HepG2 (cell line): ENCODE results near the gene SYT17. TPM values are rescaled to one million over a fixed set of nuclear protein-coding genes. Genes with fewer than 3 reads are reported as not detected.
A peak's percentile ranks its signal among the peaks of the same experiment; 100 is the strongest.

Source experiments
- AKAP8 ChIP-seq: sonication (generic); formaldehyde crosslinking; IDR thresholded peaks from 2 replicates; pipeline ENCODE4 v1.5.1; 2020; ENCODE audit warnings: mild to moderate bottlenecking, missing genetic modification reagents
- ARHGAP35 ChIP-seq: sonication (generic); formaldehyde crosslinking; IDR thresholded peaks from 2 replicates; pipeline ENCODE4 v1.9.0; 2022; ENCODE audit warnings: mild to moderate bottlenecking, inconsistent platforms, moderate library complexity, missing genetic modification reagents, borderline replicate concordance
- ATF4 ChIP-seq, 2 experiments: fragments of 450-650 bp in 1 of 2; sonication (generic) in 1 of 2; formaldehyde crosslinking; IDR thresholded peaks; 2 replicates each; pipeline versions ENCODE4 v1.5.0 to v1.8.0; 2020 to 2022; ENCODE audit warnings: mild to moderate bottlenecking in 1 of 2, missing genetic modification reagents in 1 of 2
- ATM ChIP-seq: fragments of 450-650 bp; IDR thresholded peaks from 2 replicates; pipeline ENCODE4 v1.7.1; 2017; ENCODE audit warnings: mild to moderate bottlenecking, borderline replicate concordance
- EEA1 ChIP-seq: sonication (generic); formaldehyde crosslinking; IDR thresholded peaks from 2 replicates; pipeline ENCODE4 v1.5.1; 2020; ENCODE audit warnings: mild to moderate bottlenecking, missing genetic modification reagents, borderline replicate concordance
- ELF3 ChIP-seq: IDR thresholded peaks from 2 replicates; pipeline ENCODE4 v1.6.1; 2016; ENCODE audit warnings: missing genetic modification reagents, missing compliant biosample characterization
- FOXO1 ChIP-seq: sonication (generic); formaldehyde crosslinking; IDR thresholded peaks from 2 replicates; pipeline ENCODE4 v1.4.0; 2020; ENCODE audit warnings: missing genetic modification reagents
- MAFK ChIP-seq, 2 experiments: IDR thresholded peaks in 1 of 2; conservative IDR thresholded peaks in 1 of 2; 2 replicates each; pipeline ENCODE4 v1.6.1; 2011; ENCODE audit warnings: improper control_type of control experiment in 2 of 2, low read length in 2 of 2
- MAX ChIP-seq: IDR thresholded peaks from 2 replicates; pipeline ENCODE4 v1.6.1; 2012; ENCODE audit warnings: inconsistent platforms
- MBNL3 ChIP-seq: fragments of 250-450 bp; sonication (Bioruptor Pico); conservative IDR thresholded peaks from 2 replicates; pipeline ENCODE4 v1.8.0; 2022; ENCODE audit warnings: mild to moderate bottlenecking, inconsistent platforms
- POLR2AphosphoS5 ChIP-seq: IDR thresholded peaks from 2 replicates; pipeline ENCODE4 v1.6.1; 2012; ENCODE audit warnings: low read depth, low read length
- SP1 ChIP-seq, 2 experiments: fragments of 450-650 bp in 1 of 2; sonication (generic) in 1 of 2; formaldehyde crosslinking in 1 of 2; IDR thresholded peaks; 2 replicates each; pipeline versions ENCODE4 v1.4.0 to v1.6.1; 2016 to 2020; ENCODE audit warnings: missing genetic modification reagents in 1 of 2
- ZHX2 ChIP-seq, 2 experiments: sonication (generic) in 1 of 2; formaldehyde crosslinking in 1 of 2; IDR thresholded peaks; 2 replicates each; pipeline versions ENCODE4 v1.6.1 to v1.9.0; 2014 to 2022; ENCODE audit warnings: antibody characterized with exemption in 1 of 2, borderline replicate concordance in 1 of 2, inconsistent platforms in 1 of 2, low read depth in 1 of 2, missing genetic modification reagents in 1 of 2
- ZNF205 ChIP-seq: IDR thresholded peaks from 2 replicates; pipeline ENCODE4 v1.6.1; 2018; ENCODE audit warnings: missing biosample characterization, missing genetic modification reagents
- ZNF329 ChIP-seq: sonication (generic); formaldehyde crosslinking; IDR thresholded peaks from 2 replicates; pipeline ENCODE4 v1.9.0; 2021; ENCODE audit warnings: low read depth, mild to moderate bottlenecking, missing genetic modification reagents
- ZNF335 ChIP-seq: sonication (generic); formaldehyde crosslinking; IDR thresholded peaks from 2 replicates; pipeline ENCODE4 v1.4.0; 2020; ENCODE audit warnings: missing genetic modification reagents
- ZNF510 ChIP-seq: sonication (generic); formaldehyde crosslinking; IDR thresholded peaks from 2 replicates; pipeline ENCODE4 v1.4.0; 2020; ENCODE audit warnings: low read depth, mild to moderate bottlenecking, missing genetic modification reagents
- ZNF513 ChIP-seq: sonication (generic); formaldehyde crosslinking; conservative IDR thresholded peaks from 2 replicates; pipeline ENCODE4 v1.5.0; 2020; ENCODE audit warnings: missing genetic modification reagents
- ZNF530 ChIP-seq: sonication (generic); formaldehyde crosslinking; IDR thresholded peaks from 2 replicates; pipeline ENCODE4 v1.5.0; 2020; ENCODE audit warnings: low read depth, mild to moderate bottlenecking, missing genetic modification reagents
- ZNF550 ChIP-seq: sonication (generic); formaldehyde crosslinking; IDR thresholded peaks from 2 replicates; pipeline ENCODE4 v1.4.0; 2020; ENCODE audit warnings: mild to moderate bottlenecking, missing genetic modification reagents, borderline replicate concordance
- ZNF562 ChIP-seq: sonication (generic); formaldehyde crosslinking; IDR thresholded peaks from 2 replicates; pipeline ENCODE4 v1.8.0; 2022; ENCODE audit warnings: missing genetic modification reagents, borderline replicate concordance
- ZNF563 ChIP-seq: sonication (generic); formaldehyde crosslinking; IDR thresholded peaks from 2 replicates; pipeline ENCODE4 v1.8.0; 2022; ENCODE audit warnings: mild to moderate bottlenecking, moderate library complexity, missing genetic modification reagents
- polyA plus RNA-seq, 8 experiments: library from polyadenylated mRNA; depleted of rRNA in 3 of 8; stranded (reverse) in 7 of 8; unstranded in 1 of 8; fragments of >200 nt; fragmentation: Illumina TruSeq in 4 of 8; extraction: Trizol in 4 of 8; gene quantifications; 2 replicates each; pipeline versions ENCODE4 v1.2.1 to v1.2.3, GENCODE V29; 2011 to 2016; ENCODE audit warnings: low read depth in 4 of 8, missing spikeins in 1 of 8, mixed read lengths in 1 of 8; ENCODE audit not compliant: insufficient read depth in 1 of 8
- total RNA-seq, 5 experiments: library from RNA; depleted of rRNA; stranded (reverse); fragments of >200 nt; fragmentation: Illumina TruSeq; extraction: Trizol; gene quantifications; 2 replicates each; pipeline ENCODE4 v1.2.3, GENCODE V29; 2016; ENCODE audit warnings: low read depth in 1 of 5

Gene SYT17
- total and polyA plus RNA-seq, 2 of the 13 experiments (the other 11 are each of a cell fraction or from before 2014, with no cell fraction given) = 0.44 TPM; not detected in 1

GRCh38 chr16:19123535-19124178 lies 44.4 kb upstream of the SYT17 start (continued):
- no peak for TF ChIP-seq ZHX2 (IDR thresholded peaks at IDR 0.05; ENCODE audit: low read depth)
- TF ChIP-seq ZHX2 (CRISPR knock-in tag; IDR thresholded peaks at IDR 0.05; ENCODE audit: borderline replicate concordance) = no peak
- TF ChIP-seq ZNF335 (CRISPR knock-in tag) = no peak
- TF ChIP-seq AKAP8 (CRISPR knock-in tag) = 0 out of 2 replicates have a peak, but pooled peaks have one; percentile 75
- TF ChIP-seq ZNF562 (CRISPR knock-in tag) = no peak
- TF ChIP-seq ZNF550 = no peak
- TF ChIP-seq ZNF329 (CRISPR knock-in tag) = no peak
- TF ChIP-seq MAFK (conservative IDR thresholded peaks at IDR 0.05 in 1 of 2, IDR thresholded peaks at IDR 0.05 in 1 of 2; ENCODE audit: low read length in 2 of 2) = no peak; a peak in 1 of 4 replicates
- peak; percentile 47; the same call in 1 of the 2 replicates for TF ChIP-seq FOXO1 (CRISPR knock-in tag)
- TF ChIP-seq ZNF205 (CRISPR knock-in tag) = no peak
- no peak for TF ChIP-seq ATM
- TF ChIP-seq ZNF530 = no peak
- peak in 1 of 2 experiments; percentile 58; a peak in 1 of 4 replicates for TF ChIP-seq ATF4 (CRISPR knock-in tag; IDR thresholded peaks at IDR 0.05)
- no peak for TF ChIP-seq POLR2AphosphoS5
- no peak for TF ChIP-seq ZNF510 (CRISPR knock-in tag)
- peak; percentile 63 for TF ChIP-seq MAX
- no peak for TF ChIP-seq SP1 (IDR thresholded peaks at IDR 0.05)
- no peak for TF ChIP-seq SP1 (CRISPR knock-in tag; IDR thresholded peaks at IDR 0.05)
- TF ChIP-seq ARHGAP35 (CRISPR knock-in tag) = no peak
- TF ChIP-seq ZNF513 = no peak
- TF ChIP-seq EEA1 (CRISPR knock-in tag) = no peak
- TF ChIP-seq ELF3 (CRISPR knock-in tag) = no peak
- TF ChIP-seq MBNL3 (CRISPR knock-in tag) = no peak
- no peak for TF ChIP-seq ZNF563 (CRISPR knock-in tag)
